NCI-H2107 treated with DMSO at 0.1 percent for 48 hours (cell line): ENCODE data around the gene OR5D16.
"Not testable (repeated sequence)": the region's sequence is repeated elsewhere in the genome, so short reads cannot be mapped to it uniquely, and the experiment has no call there.

Experiments used
- DNase-seq: peaks from one replicate; lab custom pipeline; 2025; ENCODE audit not compliant: unreplicated experiment; lab: John Stamatoyannopoulos, UW

Gene OR5D16

GRCh38 chr11:55838452-55838851 lies at the start of gene OR5D16:
Gene OR5D16 (plus strand): TSS chr11:55838752. CDS start chr11:55838752, 0 bp downstream.
- no peak for DNase-seq

- no peak for DNase-seq
These were observed 46.9 kb upstream of the OR5D16 start for GRCh38 chr11:55791606-55792005.

GRCh38 chr11:55793321-55793720 lies 45.2 kb upstream of the OR5D16 start:
- no peak for DNase-seq

GRCh38 chr11:55795256-55795655 lies 43.3 kb upstream of the OR5D16 start, which contains the start of gene OR5D14:
Gene OR5D14 (plus strand): TSS chr11:55795556. CDS start chr11:55795556, 0 bp downstream.
- DNase-seq, result no peak

GRCh38 chr11:55806248-55806647 lies 32.3 kb upstream of the OR5D16 start:
- DNase-seq, result no peak

- DNase-seq, result no peak
These were observed 27.5 kb upstream of the OR5D16 start, which contains the start of gene OR5L1 for GRCh38 chr11:55811067-55811466. Gene OR5L1 (plus strand): TSS chr11:55811367. CDS start chr11:55811467, 100 bp downstream.

- no peak for DNase-seq
These were observed 19.2 kb upstream of the OR5D16 start, which contains the start of gene OR5D18 for GRCh38 chr11:55819330-55819729. Gene OR5D18 (plus strand): TSS chr11:55819630. CDS start chr11:55819630, 0 bp downstream.

- no peak for DNase-seq
These were observed 11.6 kb upstream of the OR5D16 start, which contains the start of gene OR5L2 for GRCh38 chr11:55826919-55827318. Gene OR5L2 (plus strand): TSS chr11:55827219. CDS start chr11:55827219, 0 bp downstream.

- DNase-seq, result no peak
These were observed 8.9 kb downstream of the OR5D16 start for GRCh38 chr11:55847453-55847852.

GRCh38 chr11:55849037-55849436 lies 10.5 kb downstream of the OR5D16 start:
- no peak for DNase-seq

GRCh38 chr11:55852141-55852540 lies 13.6 kb downstream of the OR5D16 start:
- no peak for DNase-seq

- DNase-seq, result no peak
These were observed 16.2 kb downstream of the OR5D16 start for GRCh38 chr11:55854704-55855103.

GRCh38 chr11:55867354-55867753 lies 28.8 kb downstream of the OR5D16 start:
- DNase-seq, result not testable (repeated sequence)

GRCh38 chr11:55872731-55873130 lies 34.2 kb downstream of the OR5D16 start:
- DNase-seq, result not testable (repeated sequence)

GRCh38 chr11:55873146-55873545 lies 34.6 kb downstream of the OR5D16 start:
- not testable (repeated sequence) for DNase-seq

GRCh38 chr11:55882997-55883396 lies 44.4 kb downstream of the OR5D16 start, which contains the start of gene TRIM51:
Gene TRIM51 (plus strand): TSS chr11:55883297. CDS start chr11:55885429, 2,132 bp downstream.
- DNase-seq, result not testable (repeated sequence)

- not testable (repeated sequence) for DNase-seq
These were observed 46.4 kb downstream of the OR5D16 start for GRCh38 chr11:55884995-55885394.

GRCh38 chr11:55885481-55885880 lies 46.9 kb downstream of the OR5D16 start:
- not testable (repeated sequence) for DNase-seq
